Activated T-cell treated with anti-CD3 and anti-CD28 coated beads, Interleukin-2, amount 50 U/mL, for 1 hour (primary cell): ENCODE measurements around the gene SEL1L2.

ENCODE experiments used
- DNase-seq: peaks from one replicate; pipeline ENCODE4 v3.0.0-alpha.2; 2020

SEL1L2 gene

GRCh38 chr20:13809855-13810254, 180.6 kb downstream of the SEL1L2 start:
- no peak for DNase-seq

- DNase-seq = no peak
Observed at GRCh38 chr20:13809373-13809772, 181.0 kb downstream of the SEL1L2 start.

GRCh38 chr20:13800728-13801134, 189.7 kb downstream of the SEL1L2 start:
- no peak for DNase-seq

GRCh38 chr20:13799974-13800373, 190.4 kb downstream of the SEL1L2 start:
- no peak for DNase-seq
